ENCODE data around the gene ZBTB1. TPM values are rescaled to one million over a fixed set of nuclear protein-coding genes. Genes with fewer than 3 reads are reported as not detected.

Gene ZBTB1
- total and polyA plus RNA-seq, 2 donors (not counting 1 experiment from before 2014, with no cell fraction given) = 52.8 to 108 TPM

DNA sequence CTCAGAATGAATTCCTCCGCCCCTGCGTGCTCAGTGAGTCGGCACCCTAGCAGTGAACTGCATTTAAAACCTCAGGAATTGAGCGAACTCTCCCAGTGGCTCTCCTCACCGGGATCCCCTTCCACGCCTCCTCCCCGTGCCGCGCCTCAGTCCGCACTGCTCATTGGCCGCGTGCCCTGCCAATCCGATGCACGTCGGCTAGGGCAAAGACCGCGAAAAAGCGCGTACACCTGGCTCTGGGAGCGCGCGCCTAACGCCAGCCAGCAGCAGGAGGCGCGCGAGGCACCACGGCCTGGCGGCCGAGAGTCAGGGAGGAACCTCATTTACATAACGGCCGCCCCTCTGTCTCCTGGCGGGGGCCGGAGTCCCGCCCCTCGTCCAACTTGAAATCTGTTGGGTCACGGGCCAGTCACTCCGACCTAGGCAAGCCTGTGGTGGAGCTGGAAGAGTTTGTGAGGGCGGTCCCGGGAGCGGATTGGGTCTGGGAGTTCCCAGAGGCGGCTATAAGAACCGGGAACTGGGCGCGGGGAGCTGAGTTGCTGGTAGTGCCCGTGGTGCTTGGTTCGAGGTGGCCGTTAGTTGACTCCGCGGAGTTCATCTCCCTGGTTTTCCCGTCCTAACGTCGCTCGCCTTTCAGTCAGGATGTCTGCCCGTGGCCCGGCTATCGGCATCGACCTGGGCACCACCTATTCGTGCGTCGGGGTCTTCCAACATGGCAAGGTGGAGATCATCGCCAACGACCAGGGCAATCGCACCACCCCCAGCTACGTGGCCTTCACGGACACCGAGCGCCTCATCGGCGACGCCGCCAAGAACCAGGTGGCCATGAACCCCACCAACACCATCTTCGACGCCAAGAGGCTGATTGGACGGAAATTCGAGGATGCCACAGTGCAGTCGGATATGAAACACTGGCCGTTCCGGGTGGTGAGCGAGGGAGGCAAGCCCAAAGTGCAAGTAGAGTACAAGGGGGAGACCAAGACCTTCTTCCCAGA lies 35.9 kb downstream of the ZBTB1 start, which contains the start of gene HSPA2:
Gene HSPA2, plus strand, starts transcription at position 534 of the 995 bp plus-strand sequence. Its CDS starts 109 bp downstream, at position 643.
- Mint-ChIP-seq H3K27me3 (peaks cover 5% of the 10 kb centered on the region), H3K9me3 (ENCODE audit: insufficient read depth) (peaks cover 6% of the 10 kb centered on the region), H3K4me1 (peaks cover 31% of the 10 kb centered on the region), H3K4me3 (peak within 1 kb of the TSS; percentile 100), H3K27ac (peak within 1 kb of the TSS; percentile 97)
- H3K4me2 ChIP-seq (replicated peaks; ENCODE audit: low read depth, low read length, poor library complexity, severe bottlenecking) = peak within 1 kb of the TSS; percentile 96
- TF ChIP-seq, protein P1, sequence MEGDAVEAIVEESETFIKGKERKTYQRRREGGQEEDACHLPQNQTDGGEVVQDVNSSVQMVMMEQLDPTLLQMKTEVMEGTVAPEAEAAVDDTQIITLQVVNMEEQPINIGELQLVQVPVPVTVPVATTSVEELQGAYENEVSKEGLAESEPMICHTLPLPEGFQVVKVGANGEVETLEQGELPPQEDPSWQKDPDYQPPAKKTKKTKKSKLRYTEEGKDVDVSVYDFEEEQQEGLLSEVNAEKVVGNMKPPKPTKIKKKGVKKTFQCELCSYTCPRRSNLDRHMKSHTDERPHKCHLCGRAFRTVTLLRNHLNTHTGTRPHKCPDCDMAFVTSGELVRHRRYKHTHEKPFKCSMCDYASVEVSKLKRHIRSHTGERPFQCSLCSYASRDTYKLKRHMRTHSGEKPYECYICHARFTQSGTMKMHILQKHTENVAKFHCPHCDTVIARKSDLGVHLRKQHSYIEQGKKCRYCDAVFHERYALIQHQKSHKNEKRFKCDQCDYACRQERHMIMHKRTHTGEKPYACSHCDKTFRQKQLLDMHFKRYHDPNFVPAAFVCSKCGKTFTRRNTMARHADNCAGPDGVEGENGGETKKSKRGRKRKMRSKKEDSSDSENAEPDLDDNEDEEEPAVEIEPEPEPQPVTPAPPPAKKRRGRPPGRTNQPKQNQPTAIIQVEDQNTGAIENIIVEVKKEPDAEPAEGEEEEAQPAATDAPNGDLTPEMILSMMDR (IDR thresholded peaks at IDR 0.05) = peak; percentile 78
- no peak for TF ChIP-seq EZH2 (IDR thresholded peaks at IDR 0.05; ENCODE audit: borderline replicate concordance, insufficient read depth, low read depth, low read length, poor library complexity, severe bottlenecking)
- no peaks in the 10 kb centered on the region for H4K20me1 ChIP-seq (ENCODE audit: control insufficient read depth, insufficient read depth, low read length, poor library complexity, severe bottlenecking)
- CTCF ChIA-PET = interaction anchor here (1.1 to 2.7 kb wide), 7 partner anchors 10 to 351 kb away, joined by 3 to 8 read pairs (median 5); partner anchors contain the start of gene ZBTB25
- DNase-seq = peak; percentile 98
- H3K79me2 ChIP-seq (ENCODE audit: control insufficient read depth, insufficient read depth, low read length) = no peaks in the 10 kb centered on the region
- peak; percentile 90 for ATAC-seq (ENCODE audit: low read depth)
- H3K9me3 ChIP-seq (ENCODE audit: control extremely low read depth in 1 of 3, control insufficient read depth in 2 of 3, insufficient read depth in 1 of 3, low read length in 2 of 3) = peaks cover 0 to 21% (median 13%) of the 10 kb centered on the region in 3 donors
- no peaks in the 10 kb centered on the region for H3K36me3 ChIP-seq (replicated peaks in 1 of 2; ENCODE audit: control extremely low read depth in 1 of 2, control insufficient read depth in 1 of 2, extremely low read depth in 1 of 2, insufficient read depth in 2 of 2, low read length in 1 of 2)
- peak within 1 kb of the TSS; percentile 74 to 98 (median 85) for H3K4me3 ChIP-seq (ENCODE audit: control extremely low read depth in 1 of 5, extremely low read depth in 1 of 5, insufficient read depth in 1 of 5, low read depth in 2 of 5, low read length in 4 of 5)
- peak within 1 kb of the TSS; percentile 60 to 67 for H3K27ac ChIP-seq (ENCODE audit: low read length in 2 of 2)
- peaks cover 0 to 19% (median 5%) of the 10 kb centered on the region in 4 experiments for H3K27me3 ChIP-seq (replicated peaks in 1 of 4; ENCODE audit: control extremely low read depth in 1 of 4, control insufficient read depth in 3 of 4, insufficient read depth in 4 of 4, low read length in 3 of 4)
- H3K4me1 ChIP-seq (ENCODE audit: control insufficient read depth in 2 of 2, insufficient read depth in 2 of 2, low read length in 2 of 2) = peaks cover 26 to 32% of the 10 kb centered on the region in 2 donors
- POLR2A ChIA-PET = interaction anchor here (0.6 to 4.1 kb wide), 3 partner anchors 37 to 153 kb away, joined by 3 to 28 read pairs (median 3); partner anchors contain the start of genes ZBTB1 and ZBTB25
- H2AFZ ChIP-seq (ENCODE audit: insufficient read depth, low read depth, low read length, poor library complexity, severe bottlenecking) = peak within 1 kb of the TSS; percentile 95
- intact Hi-C loops (cut with micrococcal nuclease) = loop anchor here (1.0 to 5.0 kb wide), 7 partner anchors 37 to 688 kb away; partner anchors contain the start of genes CHURC1, FNTB, MTHFD1 and ZBTB25
- WGBS (ENCODE audit: insufficient coverage) = 8% methylated on average over 76 of the region's 79 CpGs
- H3K9ac ChIP-seq (ENCODE audit: low read length) = peak within 1 kb of the TSS; percentile 92

Measured in B cell (primary cell).